Gastroesophageal sphincter (tissue), 4 donors: Measurements from ENCODE around the gene TCEAL8. TPM values are rescaled to one million over a fixed set of nuclear protein-coding genes. Genes with fewer than 3 reads are reported as not detected.

Experiments
- ATAC-seq: fragments of 150-250 bp; one replicate; pipeline ENCODE4 v1.9.1; 2016; ENCODE audit warnings: mild to moderate bottlenecking, moderate library complexity
- H3K27ac ChIP-seq, 4 donors: fragments of 200-600 bp; sonication (generic) in 3 of 4; 1 replicate in 3 of 4; 2 replicates in 1 of 4; pipeline ENCODE4 v1.5.1; 2016 to 2019
- H3K27me3 ChIP-seq: fragments of 200-600 bp; sonication (generic); one replicate; pipeline ENCODE4 v1.5.1; 2019
- H3K36me3 ChIP-seq, 2 donors: fragments of 200-600 bp; sonication (generic); one replicate each; pipeline ENCODE4 v1.5.1; 2019; ENCODE audit warnings: control low read depth in 1 of 2
- H3K4me1 ChIP-seq, 3 donors: fragments of 200-600 bp; sonication (generic); 1 replicate in 2 of 3; 2 replicates in 1 of 3; pipeline ENCODE4 v1.5.1; 2016 to 2019; ENCODE audit warnings: control low read depth in 2 of 3
- H3K4me3 ChIP-seq, 2 donors: fragments of 200-600 bp; sonication (generic); one replicate each; pipeline ENCODE4 v1.5.1; 2019; ENCODE audit warnings: mild to moderate bottlenecking in 1 of 2, moderate library complexity in 1 of 2
- H3K9me3 ChIP-seq, 3 donors: fragments of 200-600 bp; sonication (generic); one replicate each; pipeline ENCODE4 v1.5.1; 2017 to 2019; ENCODE audit warnings: control low read depth in 2 of 3
- EP300 ChIP-seq: sonication (generic); formaldehyde crosslinking; IDR thresholded peaks from one replicate; pipeline ENCODE4 v1.6.1; 2017; ENCODE audit warnings: antibody characterized with exemption, mild to moderate bottlenecking
- POLR2A ChIP-seq, 2 donors: fragments of 450-650 bp; IDR thresholded peaks; one replicate each; pipeline ENCODE4 v1.6.1; 2017; ENCODE audit warnings: antibody characterized with exemption in 2 of 2, mild to moderate bottlenecking in 2 of 2, moderate library complexity in 1 of 2
- POLR2AphosphoS5 ChIP-seq: sonication (generic); formaldehyde crosslinking; IDR thresholded peaks from one replicate; pipeline ENCODE4 v1.6.1; 2017; ENCODE audit warnings: antibody characterized with exemption
- WGBS, 2 donors: methylation state at CpG; one replicate each; pipeline ENCODE4 v1.1.5; 2018; ENCODE audit warnings: low coverage in 1 of 2; 5-methylcytosine and 5-hydroxymethylcytosine counted together
- total RNA-seq, 4 donors: library from RNA; depleted of rRNA; stranded (reverse); fragments of >200 nt; gene quantifications; one replicate each; pipeline ENCODE4 v1.1.0, GENCODE V29; 2016
- TF ChIP-seq, protein P1 (sequence below), 4 experiments: fragments of 200-600 bp in 2 of 4; fragments of 450-650 bp in 2 of 4; sonication (generic) in 1 of 4; IDR thresholded peaks; one replicate each; pipeline ENCODE4 v1.5.1; 2017 to 2019; ENCODE audit warnings: antibody characterized with exemption in 4 of 4, mild to moderate bottlenecking in 2 of 4, moderate library complexity in 2 of 4

TCEAL8 gene
- total RNA-seq, 4 donors from 2014 or later = 48.9 to 84.0 (median 64.4) TPM

- WGBS, 2 donors = 13 to 37% methylated on average over 6 to 8 of the region's 8 CpGs
- Histone ChIP-seq H3K9me3 (no peaks in the 10 kb centered on the region), H3K36me3 (no peaks in the 10 kb centered on the region), H3K27me3 (no peaks in the 10 kb centered on the region), H3K4me3 (peak overlapping the region; percentile 53 to 64), H3K27ac (peak overlapping the region; percentile 87 to 88 (median 88)), H3K4me1 (peaks cover 0 to 15% (median 0%) of the 10 kb centered on the region in 3 donors)
- no peak for ATAC-seq
- no peak for TF ChIP-seq POLR2A (IDR thresholded peaks at IDR 0.05)
- no peak for TF ChIP-seq POLR2AphosphoS5
- no peak for TF ChIP-seq EP300
- TF ChIP-seq, protein P1, sequence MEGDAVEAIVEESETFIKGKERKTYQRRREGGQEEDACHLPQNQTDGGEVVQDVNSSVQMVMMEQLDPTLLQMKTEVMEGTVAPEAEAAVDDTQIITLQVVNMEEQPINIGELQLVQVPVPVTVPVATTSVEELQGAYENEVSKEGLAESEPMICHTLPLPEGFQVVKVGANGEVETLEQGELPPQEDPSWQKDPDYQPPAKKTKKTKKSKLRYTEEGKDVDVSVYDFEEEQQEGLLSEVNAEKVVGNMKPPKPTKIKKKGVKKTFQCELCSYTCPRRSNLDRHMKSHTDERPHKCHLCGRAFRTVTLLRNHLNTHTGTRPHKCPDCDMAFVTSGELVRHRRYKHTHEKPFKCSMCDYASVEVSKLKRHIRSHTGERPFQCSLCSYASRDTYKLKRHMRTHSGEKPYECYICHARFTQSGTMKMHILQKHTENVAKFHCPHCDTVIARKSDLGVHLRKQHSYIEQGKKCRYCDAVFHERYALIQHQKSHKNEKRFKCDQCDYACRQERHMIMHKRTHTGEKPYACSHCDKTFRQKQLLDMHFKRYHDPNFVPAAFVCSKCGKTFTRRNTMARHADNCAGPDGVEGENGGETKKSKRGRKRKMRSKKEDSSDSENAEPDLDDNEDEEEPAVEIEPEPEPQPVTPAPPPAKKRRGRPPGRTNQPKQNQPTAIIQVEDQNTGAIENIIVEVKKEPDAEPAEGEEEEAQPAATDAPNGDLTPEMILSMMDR (IDR thresholded peaks at IDR 0.05) = no peak
Measured at GRCh38 chrX:103253608-103254007, 1.3 kb downstream of the TCEAL8 start.

GRCh38 chrX:103250977-103251376 is 4.0 kb downstream of the TCEAL8 start:
- Histone ChIP-seq H3K4me3 (no peak overlapping the region), H3K4me1 (peaks cover 0 to 15% (median 0%) of the 10 kb centered on the region in 3 donors), H3K9me3 (no peaks in the 10 kb centered on the region), H3K27ac (no peak overlapping the region), H3K27me3 (no peaks in the 10 kb centered on the region), H3K36me3 (no peaks in the 10 kb centered on the region)
- ATAC-seq = no peak
- WGBS, 2 donors = 38 to 67% methylated on average over 1 to 4 of the region's 5 CpGs
- TF ChIP-seq, protein P1 (IDR thresholded peaks at IDR 0.05) = no peak
- TF ChIP-seq POLR2A (IDR thresholded peaks at IDR 0.05) = no peak
- TF ChIP-seq EP300 = no peak
- no peak for TF ChIP-seq POLR2AphosphoS5

GRCh38 chrX:103249805-103250204 is 5.2 kb downstream of the TCEAL8 start:
- Histone ChIP-seq H3K9me3 (no peaks in the 10 kb centered on the region), H3K4me1 (peaks cover 0 to 15% (median 0%) of the 10 kb centered on the region in 3 donors), H3K27ac (no peak overlapping the region), H3K4me3 (no peak overlapping the region), H3K36me3 (no peaks in the 10 kb centered on the region), H3K27me3 (no peaks in the 10 kb centered on the region)
- 100% methylated on average over 1 of the region's 1 CpG for WGBS, 2 donors
- TF ChIP-seq EP300 = no peak
- TF ChIP-seq, protein P1 (IDR thresholded peaks at IDR 0.05) = no peak
- no peak for TF ChIP-seq POLR2A (IDR thresholded peaks at IDR 0.05)
- TF ChIP-seq POLR2AphosphoS5 = no peak
- no peak for ATAC-seq

GRCh38 chrX:103248553-103248952 is 6.4 kb downstream of the TCEAL8 start:
- Histone ChIP-seq H3K4me1 (peaks cover 0 to 14% (median 0%) of the 10 kb centered on the region in 3 donors), H3K4me3 (no peak overlapping the region), H3K36me3 (no peaks in the 10 kb centered on the region), H3K9me3 (no peaks in the 10 kb centered on the region), H3K27me3 (no peaks in the 10 kb centered on the region), H3K27ac (no peak overlapping the region)
- TF ChIP-seq POLR2A (IDR thresholded peaks at IDR 0.05) = no peak
- TF ChIP-seq POLR2AphosphoS5 = no peak
- no peak for TF ChIP-seq EP300
- TF ChIP-seq, protein P1 (IDR thresholded peaks at IDR 0.05) = peak in 3 of 4 experiments; percentile 17 to 44 (median 19)
- no peak for ATAC-seq

DNA sequence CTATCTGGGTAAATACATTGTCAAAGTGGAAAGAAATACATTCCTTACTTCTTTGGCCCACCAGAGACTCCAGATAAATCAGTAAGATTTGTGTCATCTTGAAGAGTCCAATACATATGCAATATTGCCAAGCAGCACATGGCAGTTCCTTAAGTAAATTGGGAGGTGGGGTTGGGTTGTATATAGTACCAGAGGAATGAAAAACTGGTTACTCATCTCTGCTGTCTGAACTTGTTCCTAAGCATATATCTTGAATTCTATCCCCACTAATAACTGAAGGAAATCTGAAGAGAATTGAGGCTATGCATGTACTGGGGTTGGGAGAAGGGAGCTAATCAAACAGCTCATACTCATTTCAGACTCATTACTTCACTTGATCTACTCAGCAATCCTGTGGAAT is 14.8 kb downstream of the TCEAL8 start:
- Histone ChIP-seq H3K4me1 (no peaks in the 10 kb centered on the region), H3K36me3 (no peaks in the 10 kb centered on the region), H3K4me3 (no peak overlapping the region), H3K27ac (no peak overlapping the region), H3K27me3 (no peaks in the 10 kb centered on the region), H3K9me3 (no peaks in the 10 kb centered on the region)
- ATAC-seq = no peak
- TF ChIP-seq, protein P1 (IDR thresholded peaks at IDR 0.05) = no peak
- TF ChIP-seq EP300 (no peak), POLR2AphosphoS5 (no peak), POLR2A (IDR thresholded peaks at IDR 0.05) (no peak)
